GM12864 (cell line): Measurements from ENCODE around the gene CAB39L.

Source experiments
- DNase-seq: peaks from one replicate; pipeline ENCODE4 v3.0.0-alpha.2; 2011; ENCODE audit warnings: low read depth
- H3K4me3 ChIP-seq: 2 replicates; pipeline ENCODE4 v1.5.1; 2011; ENCODE audit warnings: mild to moderate bottlenecking, low read depth, low read length, control low read depth
- TF ChIP-seq, protein P1 (sequence below): IDR thresholded peaks from 2 replicates; pipeline ENCODE4 v1.5.1; 2011; ENCODE audit warnings: low read depth, mild to moderate bottlenecking, moderate library complexity, low read length, control low read depth, inconsistent platforms; ENCODE audit errors: missing control alignments

Gene CAB39L

DNA sequence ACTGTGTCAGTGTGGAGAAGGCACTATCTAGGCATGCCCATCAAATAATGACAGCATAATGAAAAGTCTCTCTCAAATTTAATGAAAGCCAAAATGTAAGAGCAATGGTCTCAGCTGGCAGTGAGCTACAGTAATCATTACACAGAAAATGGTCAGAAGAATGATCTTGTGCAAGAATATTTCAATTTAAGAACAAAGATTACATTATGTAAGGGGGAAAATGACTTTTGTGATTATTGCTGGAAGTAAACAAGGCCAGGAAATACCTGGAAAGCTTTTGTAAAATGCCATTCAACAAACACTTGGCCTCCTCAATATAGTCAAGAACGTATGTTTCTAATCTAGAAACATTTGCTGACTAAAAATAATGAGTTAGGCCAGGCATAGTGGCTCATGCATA, 89.1 kb downstream of the CAB39L start:
- TF ChIP-seq, protein P1, sequence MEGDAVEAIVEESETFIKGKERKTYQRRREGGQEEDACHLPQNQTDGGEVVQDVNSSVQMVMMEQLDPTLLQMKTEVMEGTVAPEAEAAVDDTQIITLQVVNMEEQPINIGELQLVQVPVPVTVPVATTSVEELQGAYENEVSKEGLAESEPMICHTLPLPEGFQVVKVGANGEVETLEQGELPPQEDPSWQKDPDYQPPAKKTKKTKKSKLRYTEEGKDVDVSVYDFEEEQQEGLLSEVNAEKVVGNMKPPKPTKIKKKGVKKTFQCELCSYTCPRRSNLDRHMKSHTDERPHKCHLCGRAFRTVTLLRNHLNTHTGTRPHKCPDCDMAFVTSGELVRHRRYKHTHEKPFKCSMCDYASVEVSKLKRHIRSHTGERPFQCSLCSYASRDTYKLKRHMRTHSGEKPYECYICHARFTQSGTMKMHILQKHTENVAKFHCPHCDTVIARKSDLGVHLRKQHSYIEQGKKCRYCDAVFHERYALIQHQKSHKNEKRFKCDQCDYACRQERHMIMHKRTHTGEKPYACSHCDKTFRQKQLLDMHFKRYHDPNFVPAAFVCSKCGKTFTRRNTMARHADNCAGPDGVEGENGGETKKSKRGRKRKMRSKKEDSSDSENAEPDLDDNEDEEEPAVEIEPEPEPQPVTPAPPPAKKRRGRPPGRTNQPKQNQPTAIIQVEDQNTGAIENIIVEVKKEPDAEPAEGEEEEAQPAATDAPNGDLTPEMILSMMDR: no peak
- H3K4me3 ChIP-seq: no peak overlapping the region
- DNase-seq: no peak

DNA sequence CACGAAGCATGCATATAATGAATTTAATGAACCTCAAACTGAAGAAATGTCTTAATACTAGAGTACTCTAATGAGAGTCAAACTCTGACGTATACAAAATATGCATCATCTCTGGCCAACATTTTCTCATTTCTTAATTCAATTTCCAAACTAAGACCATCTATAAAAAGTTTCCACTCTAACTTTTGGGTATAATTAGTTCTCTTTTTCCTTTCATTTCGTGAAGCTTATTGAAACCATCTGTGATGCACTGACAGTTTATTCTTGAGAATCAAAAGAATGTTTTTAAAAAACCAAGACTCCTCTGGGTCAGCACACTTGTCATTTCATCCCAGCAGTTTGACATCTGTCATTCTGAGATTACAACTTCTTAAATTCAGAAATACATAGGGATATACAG, 90.0 kb downstream of the CAB39L start:
- TF ChIP-seq, protein P1: no peak
- no peak for DNase-seq
- no peak overlapping the region for H3K4me3 ChIP-seq

DNA sequence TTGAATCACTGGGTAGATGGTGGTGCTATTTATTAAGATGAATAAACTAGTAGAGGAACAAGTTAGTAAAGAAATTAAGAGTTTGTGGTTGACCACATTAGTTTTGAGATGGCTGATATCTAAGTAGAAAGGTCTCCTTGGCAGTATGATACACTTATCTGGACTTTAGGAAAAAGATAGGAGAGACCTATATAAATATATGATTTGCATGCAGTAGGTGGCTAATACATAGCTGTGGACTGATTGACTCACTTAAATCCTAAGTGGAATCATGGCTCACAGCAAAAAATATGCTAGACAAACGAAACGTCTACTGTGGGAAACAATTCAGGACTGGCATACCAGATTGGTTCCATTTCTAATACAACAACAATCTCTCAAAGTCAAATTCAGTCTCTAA, 92.0 kb downstream of the CAB39L start:
- DNase-seq: no peak
- TF ChIP-seq, protein P1: no peak
- H3K4me3 ChIP-seq: no peak overlapping the region

DNA sequence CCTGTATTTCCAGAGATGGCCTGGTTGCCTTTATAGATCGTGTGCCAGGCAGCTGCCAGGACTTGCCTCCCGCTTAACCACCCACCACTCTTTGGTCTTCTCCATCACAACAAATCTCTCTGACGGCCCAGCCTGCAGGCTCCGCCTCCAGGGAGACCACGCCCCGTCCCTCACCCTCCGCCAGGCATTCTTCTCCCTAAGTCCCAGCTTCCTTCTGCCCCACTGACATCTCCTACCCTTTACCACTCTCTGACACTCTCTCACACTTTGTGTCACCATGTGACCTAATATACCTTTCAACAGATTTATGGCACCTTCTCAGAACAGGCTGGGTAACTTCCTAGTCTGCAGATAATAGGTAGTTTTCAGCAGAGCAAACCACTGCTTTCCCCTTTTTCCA, 95.1 kb downstream of the CAB39L start:
- H3K4me3 ChIP-seq: no peak overlapping the region
- TF ChIP-seq, protein P1: no peak
- no peak for DNase-seq

DNA sequence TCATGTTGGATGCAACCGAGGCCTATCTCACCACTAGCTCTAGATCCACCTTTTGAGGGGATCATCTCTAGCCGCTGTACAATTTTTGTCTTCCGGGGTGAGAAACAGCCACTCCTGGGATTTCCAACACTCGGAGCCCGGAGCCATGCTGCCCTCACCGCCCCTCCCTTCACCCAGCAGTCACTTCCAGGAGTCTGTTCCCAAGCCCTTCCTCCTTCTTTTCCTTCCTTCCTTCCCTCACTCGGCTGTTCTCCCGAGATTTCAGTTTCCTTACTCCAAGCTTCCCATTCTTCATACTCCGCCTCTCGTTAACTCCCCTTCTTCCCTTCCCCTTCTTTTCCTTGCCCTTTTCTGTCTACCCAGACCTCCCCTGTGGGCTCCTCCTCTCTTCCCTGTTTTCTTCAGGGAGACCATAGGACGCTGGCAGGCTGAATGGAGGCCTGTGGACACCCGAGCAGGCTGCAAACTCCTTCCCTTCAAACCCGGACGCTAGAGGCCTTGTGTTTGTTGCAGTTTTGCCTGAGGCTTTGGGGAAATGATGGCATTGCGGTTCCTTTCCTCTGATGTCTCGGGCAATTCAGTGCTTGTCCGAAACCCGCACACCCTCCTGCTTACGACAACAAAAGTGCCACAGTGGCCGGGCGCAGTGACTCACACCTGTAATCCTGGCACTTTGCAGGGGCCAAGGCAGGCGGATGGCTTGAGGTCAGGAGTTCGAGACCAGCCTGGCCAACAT, 96.0 kb downstream of the CAB39L start:
- H3K4me3 ChIP-seq: no peak overlapping the region
- TF ChIP-seq, protein P1: no peak
- DNase-seq: no peak

DNA sequence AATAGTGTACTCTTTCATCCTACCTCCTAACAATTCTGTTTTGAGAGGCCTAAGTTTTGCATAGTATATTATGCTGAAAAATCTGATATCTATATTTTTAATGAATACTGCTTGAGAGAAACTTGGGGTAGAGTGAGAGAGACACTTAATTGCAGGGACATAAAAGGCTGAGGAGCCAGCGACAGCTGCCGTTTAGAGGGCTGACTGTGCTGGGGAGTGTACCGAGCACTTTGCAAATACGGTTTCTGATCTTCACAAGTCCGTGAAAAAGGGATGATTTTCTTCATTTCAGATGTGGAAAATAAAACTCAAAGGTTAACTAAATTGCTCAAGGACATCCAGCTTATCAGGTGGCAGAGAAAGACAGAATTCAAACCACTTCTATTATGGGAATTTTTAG, 97.4 kb downstream of the CAB39L start:
- no peak overlapping the region for H3K4me3 ChIP-seq
- no peak for DNase-seq
- TF ChIP-seq, protein P1: no peak

DNA sequence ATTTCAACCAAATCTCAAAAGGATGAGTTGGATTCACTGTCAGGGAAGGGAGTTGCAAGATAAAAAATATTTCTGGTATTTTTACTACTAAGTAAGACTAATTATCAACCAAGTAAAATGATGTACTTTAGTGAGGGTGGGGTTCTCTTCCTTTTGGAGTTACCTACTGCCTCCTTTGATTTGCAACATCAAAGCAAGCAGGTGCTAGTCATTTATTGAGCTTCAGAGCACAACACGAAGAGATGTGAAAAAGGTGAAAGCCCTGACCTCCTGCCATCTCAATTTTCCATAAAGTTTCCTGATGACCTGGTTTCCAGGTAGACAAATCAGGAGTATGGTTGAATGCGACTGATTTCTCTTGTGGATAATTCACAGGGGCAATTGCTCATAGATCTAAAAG, 100.1 kb downstream of the CAB39L start:
- DNase-seq: no peak
- TF ChIP-seq, protein P1: no peak
- no peak overlapping the region for H3K4me3 ChIP-seq
